Measurements from ENCODE around the gene CREB3L1.

CREB3L1 gene

GRCh38 chr11:46279126-46280099 lies 2.0 kb downstream of the CREB3L1 start:
- Histone ChIP-seq H3K27me3 (ENCODE audit: insufficient read depth, low read depth, severe bottlenecking) (no peaks in the 10 kb centered on the region), H3K27ac (no peak overlapping the region), H3K9me3 (ENCODE audit: severe bottlenecking) (no peaks in the 10 kb centered on the region), H3K36me3 (no peaks in the 10 kb centered on the region), H3K4me3 (ENCODE audit: low read depth, low read length) (no peak overlapping the region)
- DNase-seq, result no peak
- TF ChIP-seq CTCF (IDR thresholded peaks at IDR 0.05; ENCODE audit: low read depth, low read length), result no peak

- Histone ChIP-seq H3K27ac (no peak overlapping the region), H3K4me3 (ENCODE audit: low read depth, low read length) (no peak overlapping the region), H3K27me3 (ENCODE audit: insufficient read depth, low read depth, severe bottlenecking) (no peaks in the 10 kb centered on the region)
These were observed 3.2 kb downstream of the CREB3L1 start for GRCh38 chr11:46280706-46281105.

GRCh38 chr11:46281371-46281831 lies 3.9 kb downstream of the CREB3L1 start:
- Histone ChIP-seq H3K27ac (no peak overlapping the region), H3K4me3 (ENCODE audit: low read depth, low read length) (peak overlapping the region; percentile 14)
- no peak for DNase-seq

More at GRCh38 chr11:46280706-46281105, 3.2 kb downstream of the CREB3L1 start:
- H3K36me3 ChIP-seq, result no peaks in the 10 kb centered on the region
- H3K9me3 ChIP-seq (ENCODE audit: severe bottlenecking), result no peaks in the 10 kb centered on the region
- no peak for TF ChIP-seq CTCF (IDR thresholded peaks at IDR 0.05; ENCODE audit: low read depth, low read length)
- DNase-seq, result no peak

GRCh38 chr11:46285173-46285572 lies 7.7 kb downstream of the CREB3L1 start:
- no peaks in the 10 kb centered on the region for H3K9me3 ChIP-seq (ENCODE audit: severe bottlenecking)
- H3K4me3 ChIP-seq (ENCODE audit: low read depth, low read length), result no peak overlapping the region
- no peak overlapping the region for H3K27ac ChIP-seq
- no peak for DNase-seq
- no peak for TF ChIP-seq CTCF (IDR thresholded peaks at IDR 0.05; ENCODE audit: low read depth, low read length)
- H3K27me3 ChIP-seq (ENCODE audit: insufficient read depth, low read depth, severe bottlenecking), result no peaks in the 10 kb centered on the region
- H3K36me3 ChIP-seq, result no peaks in the 10 kb centered on the region

More at GRCh38 chr11:46281371-46281831, 3.9 kb downstream of the CREB3L1 start:
- Histone ChIP-seq H3K9me3 (ENCODE audit: severe bottlenecking) (no peaks in the 10 kb centered on the region), H3K27me3 (ENCODE audit: insufficient read depth, low read depth, severe bottlenecking) (no peaks in the 10 kb centered on the region), H3K36me3 (no peaks in the 10 kb centered on the region)
- TF ChIP-seq CTCF (IDR thresholded peaks at IDR 0.05; ENCODE audit: low read depth, low read length), result no peak

GRCh38 chr11:46285594-46286033 lies 8.2 kb downstream of the CREB3L1 start:
- Histone ChIP-seq H3K36me3 (no peaks in the 10 kb centered on the region), H3K4me3 (ENCODE audit: low read depth, low read length) (no peak overlapping the region), H3K9me3 (ENCODE audit: severe bottlenecking) (no peaks in the 10 kb centered on the region), H3K27ac (no peak overlapping the region), H3K27me3 (ENCODE audit: insufficient read depth, low read depth, severe bottlenecking) (no peaks in the 10 kb centered on the region)
- TF ChIP-seq CTCF (IDR thresholded peaks at IDR 0.05; ENCODE audit: low read depth, low read length), result no peak
- no peak for DNase-seq
